Omental fat pad (tissue), 4 donors: Measurements from ENCODE around the gene FAM170B. TPM values are rescaled to one million over a fixed set of nuclear protein-coding genes. Genes with fewer than 3 reads are reported as not detected.

Source experiments
- ATAC-seq: fragments of 150-250 bp; one replicate; pipeline ENCODE4 v1.9.1; 2016; ENCODE audit warnings: mild to moderate bottlenecking, moderate library complexity; ENCODE audit not compliant: low FRiP score
- DNase-seq: peaks from one replicate; pipeline ENCODE4 v3.0.0-alpha.2; 2019; ENCODE audit warnings: low spot score
- CTCF ChIP-seq, 3 donors: fragments of 450-650 bp; IDR thresholded peaks; one replicate each; pipeline ENCODE4 v1.5.1; 2016 to 2017; ENCODE audit warnings: antibody characterized with exemption in 3 of 3, mild to moderate bottlenecking in 3 of 3, moderate library complexity in 2 of 3
- total RNA-seq, 4 donors: library from RNA; depleted of rRNA; stranded (reverse); fragments of >200 nt; gene quantifications; one replicate each; pipeline ENCODE4 v1.1.0, GENCODE V29; 2016

The FAM170B gene
- total RNA-seq, 4 donors from 2014 or later, result not detected

DNA sequence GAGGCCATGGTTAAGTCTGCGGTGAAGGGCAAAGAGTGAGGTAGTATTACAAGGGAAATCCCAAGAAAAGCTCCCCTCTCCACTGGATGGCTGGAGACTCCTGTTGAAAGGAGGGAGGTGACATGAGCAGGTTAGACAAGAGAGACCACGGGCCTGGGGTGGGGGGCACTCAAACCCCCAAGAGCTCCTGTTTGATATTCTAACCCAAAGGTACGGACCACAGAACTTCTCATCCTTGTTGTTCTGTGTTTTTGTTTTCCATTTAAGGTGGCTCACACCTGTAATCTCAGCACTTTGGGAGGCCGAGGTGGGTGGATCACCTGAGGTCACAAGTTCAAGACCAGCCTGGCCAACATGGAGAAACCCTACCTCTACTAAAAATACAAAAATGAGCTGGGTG, 30.1 kb downstream of the FAM170B start:
- no peak for TF ChIP-seq CTCF (IDR thresholded peaks at IDR 0.05)
- no peak for ATAC-seq
- no peak for DNase-seq

DNA sequence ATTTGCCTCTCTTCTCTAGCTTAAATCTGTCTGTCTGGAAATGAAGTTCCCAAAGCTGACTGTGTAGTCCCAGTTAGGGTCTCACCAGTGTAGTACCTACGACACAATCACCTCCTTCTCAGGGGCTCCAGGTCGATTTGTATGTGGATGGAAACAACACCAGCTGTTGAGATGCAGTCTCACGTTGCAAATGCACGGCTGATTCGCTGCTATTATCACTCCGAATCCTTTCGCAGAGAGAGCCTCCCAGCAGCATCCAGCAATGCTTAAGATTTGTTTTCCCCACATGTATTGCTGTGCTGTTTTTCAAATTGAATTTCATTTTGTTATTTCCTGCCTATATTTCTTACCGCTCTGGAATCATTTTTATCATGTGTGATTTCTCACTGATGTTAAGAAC, 34.8 kb downstream of the FAM170B start:
- DNase-seq, result no peak
- TF ChIP-seq CTCF (IDR thresholded peaks at IDR 0.05), result no peak
- ATAC-seq, result no peak

GRCh38 chr10:49096890-49097445, 36.9 kb downstream of the FAM170B start:
- TF ChIP-seq CTCF (IDR thresholded peaks at IDR 0.05), result no peak
- ATAC-seq (no peak), DNase-seq (no peak)

GRCh38 chr10:49094646-49095045, 39.2 kb downstream of the FAM170B start:
- ATAC-seq (no peak), DNase-seq (no peak)
- no peak for TF ChIP-seq CTCF (IDR thresholded peaks at IDR 0.05)

DNA sequence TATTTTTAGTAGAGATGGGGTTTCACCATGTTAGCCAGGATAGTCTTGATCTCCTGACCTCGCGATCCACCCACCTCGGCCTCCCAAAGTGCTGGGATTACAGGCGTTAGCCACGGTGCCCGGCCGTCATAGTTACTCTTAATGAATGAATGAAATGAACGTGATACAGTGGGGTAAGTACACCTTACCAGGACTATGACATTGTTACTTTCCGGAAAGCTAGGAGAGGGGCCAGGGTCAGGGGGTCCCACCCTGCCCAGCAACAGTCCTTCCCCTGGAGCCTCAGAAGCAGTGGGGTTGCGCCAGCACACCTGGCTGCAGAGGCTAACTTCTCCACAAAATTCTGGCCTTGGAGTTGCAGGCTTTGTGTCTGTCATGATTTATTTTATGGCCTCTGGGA, 39.9 kb downstream of the FAM170B start:
- DNase-seq, result no peak
- no peak for TF ChIP-seq CTCF (IDR thresholded peaks at IDR 0.05)

GRCh38 chr10:49092477-49092876, 41.3 kb downstream of the FAM170B start:
- DNase-seq (no peak), ATAC-seq (no peak)
- no peak for TF ChIP-seq CTCF (IDR thresholded peaks at IDR 0.05)

More for the DNA sequence above, 39.9 kb downstream of the FAM170B start:
- ATAC-seq, result no peak

DNA sequence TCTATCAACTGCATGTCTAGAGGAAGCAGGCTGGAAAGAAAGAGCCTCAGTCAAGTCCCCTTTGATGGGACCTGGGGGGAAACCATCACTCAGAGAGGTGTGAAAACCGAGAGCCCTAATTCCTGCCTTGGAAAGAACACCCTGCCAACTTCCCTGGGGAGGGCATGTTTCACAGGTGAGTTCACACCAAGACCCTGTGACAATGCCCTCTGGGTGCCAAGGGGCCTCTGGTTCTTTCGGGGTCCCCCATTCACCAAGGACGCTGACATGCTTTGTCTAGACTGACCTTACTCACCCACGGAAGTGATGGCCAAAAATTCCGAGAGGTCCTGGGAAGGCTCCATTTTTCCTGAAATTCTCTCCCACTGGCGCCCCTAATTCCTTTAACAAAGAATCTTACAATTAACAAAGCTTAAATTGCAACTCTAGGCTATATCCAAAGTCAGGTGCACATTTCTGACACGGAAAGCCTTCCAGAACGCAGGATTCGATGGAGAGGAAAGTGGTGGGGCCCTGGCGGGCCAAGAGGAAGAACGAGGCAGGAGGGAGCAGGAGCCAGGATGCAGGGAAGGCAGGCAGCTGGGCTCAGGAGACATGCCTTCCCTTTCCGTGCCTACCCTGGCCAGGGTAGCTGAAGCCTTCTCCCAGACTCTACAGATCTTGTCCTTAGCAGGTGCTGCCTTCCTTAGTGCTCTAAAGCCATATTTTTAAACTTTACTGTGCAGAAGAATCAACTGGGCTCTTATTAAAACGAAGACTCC, 42.2 kb downstream of the FAM170B start:
- TF ChIP-seq CTCF (IDR thresholded peaks at IDR 0.05), result no peak
- ATAC-seq (no peak), DNase-seq (no peak)
